ENCODE measurements around the gene PDZD2. TPM values are rescaled to one million over a fixed set of nuclear protein-coding genes. Genes with fewer than 3 reads are reported as not detected.
A peak's percentile ranks its signal among the peaks of the same experiment; 100 is the strongest.

Gene PDZD2
- total RNA-seq, 3 donors from 2014 or later = 1.8 to 10.1 (median 2.1) TPM

GRCh38 chr5:32022638-32023037 is 383.7 kb downstream of the PDZD2 start:
- ATAC-seq = no peak
- intact Hi-C loops (cut with DNase I, micrococcal nuclease) = no loop called here

GRCh38 chr5:32023816-32024215 is 384.9 kb downstream of the PDZD2 start:
- intact Hi-C loops (cut with DNase I, micrococcal nuclease) = no loop called here
- H3K4me1 ChIP-seq (ENCODE audit: low read depth) = no peaks in the 10 kb centered on the region
- no peaks in the 10 kb centered on the region for H3K9me3 ChIP-seq
- no peaks in the 10 kb centered on the region for H3K36me3 ChIP-seq (ENCODE audit: low read depth)
- TF ChIP-seq CTCF (IDR thresholded peaks at IDR 0.05) = no peak
- H3K4me3 ChIP-seq = no peak overlapping the region
- DNase-seq = no peak
- ATAC-seq = no peak

More at GRCh38 chr5:32022638-32023037, 383.7 kb downstream of the PDZD2 start:
- TF ChIP-seq CTCF (IDR thresholded peaks at IDR 0.05) = no peak
- Histone ChIP-seq H3K4me1 (ENCODE audit: low read depth) (no peaks in the 10 kb centered on the region), H3K9me3 (no peaks in the 10 kb centered on the region), H3K36me3 (ENCODE audit: low read depth) (no peaks in the 10 kb centered on the region), H3K4me3 (no peak overlapping the region)
- DNase-seq = no peak

GRCh38 chr5:32024751-32025150 is 385.8 kb downstream of the PDZD2 start:
- DNase-seq = no peak
- no peak for ATAC-seq
- Histone ChIP-seq H3K36me3 (ENCODE audit: low read depth) (no peaks in the 10 kb centered on the region), H3K4me3 (no peak overlapping the region), H3K4me1 (ENCODE audit: low read depth) (no peaks in the 10 kb centered on the region), H3K9me3 (no peaks in the 10 kb centered on the region)
- intact Hi-C loops (cut with DNase I, micrococcal nuclease) = no loop called here
- TF ChIP-seq CTCF (IDR thresholded peaks at IDR 0.05) = no peak

GRCh38 chr5:32027093-32027716 is 388.3 kb downstream of the PDZD2 start:
- ATAC-seq = no peak
- DNase-seq = no peak

GRCh38 chr5:32027717-32028458 is 389.0 kb downstream of the PDZD2 start:
- intact Hi-C loops (cut with DNase I, micrococcal nuclease) = no loop called here
- TF ChIP-seq CTCF (IDR thresholded peaks at IDR 0.05) = no peak
- ATAC-seq (peak; percentile 65), DNase-seq (peak in 1 of 3 donors; percentile 19)
- no peaks in the 10 kb centered on the region for H3K4me1 ChIP-seq (ENCODE audit: low read depth)
- H3K36me3 ChIP-seq (ENCODE audit: low read depth) = no peaks in the 10 kb centered on the region
- H3K4me3 ChIP-seq = no peak overlapping the region
- no peaks in the 10 kb centered on the region for H3K9me3 ChIP-seq

More at GRCh38 chr5:32027093-32027716, 388.3 kb downstream of the PDZD2 start:
- no peaks in the 10 kb centered on the region for H3K36me3 ChIP-seq (ENCODE audit: low read depth)
- no peaks in the 10 kb centered on the region for H3K9me3 ChIP-seq
- no peak for TF ChIP-seq CTCF (IDR thresholded peaks at IDR 0.05)
- intact Hi-C loops (cut with DNase I, micrococcal nuclease) = no loop called here
- no peak overlapping the region for H3K4me3 ChIP-seq
- H3K4me1 ChIP-seq (ENCODE audit: low read depth) = no peaks in the 10 kb centered on the region
